ENCODE measurements around the gene TBC1D7. TPM values are rescaled to one million over a fixed set of nuclear protein-coding genes. Genes with fewer than 3 reads are reported as not detected.

The TBC1D7 gene
- total RNA-seq, 1 experiment from 2014 or later: 152 TPM

- intact Hi-C loops (cut with micrococcal nuclease; ENCODE audit: unreplicated experiment): no loop called here
- Histone ChIP-seq H3K36me3 (ENCODE audit: control insufficient read depth, insufficient read depth, low read length) (no peaks in the 10 kb centered on the region), H3K9me3 (no peaks in the 10 kb centered on the region), H3K27me3 (replicated peaks; ENCODE audit: control insufficient read depth, insufficient read depth, low read length) (no peaks in the 10 kb centered on the region), H3K4me1 (peaks cover 6% of the 10 kb centered on the region; the same call in 1 of the 2 replicates), H3K4me3 (ENCODE audit: low read depth, low read length) (no peak overlapping the region)
- H3K27ac Mint-ChIP-seq (ENCODE audit: unreplicated experiment): no peak overlapping the region
- no peak overlapping the region for H3K4me3 Mint-ChIP-seq (ENCODE audit: unreplicated experiment)
- DNase-seq: no peak
- no TSS peak for BruUV-seq (replicated peaks)
- H3K4me1 Mint-ChIP-seq (ENCODE audit: low read depth, unreplicated experiment): peaks cover 20% of the 10 kb centered on the region
- H3K27me3 Mint-ChIP-seq (ENCODE audit: insufficient read depth, unreplicated experiment): no peaks in the 10 kb centered on the region
- no peaks in the 10 kb centered on the region for H3K36me3 Mint-ChIP-seq (ENCODE audit: insufficient read depth, unreplicated experiment)
- no peaks in the 10 kb centered on the region for H3K9me3 Mint-ChIP-seq (ENCODE audit: unreplicated experiment)
- CTCF ChIA-PET: no interaction called here
- no peak for TF ChIP-seq CTCF (IDR thresholded peaks at IDR 0.05; ENCODE audit: insufficient read depth in 1 of 2, low read depth in 1 of 2, low read length in 1 of 2, severe bottlenecking in 1 of 2, unreplicated experiment in 1 of 2)
- POLR2A ChIA-PET: no interaction called here
These were observed 6.6 kb upstream of the TBC1D7 start for GRCh38 chr6:13334953-13335352.

- no peaks in the 10 kb centered on the region for H3K9me3 ChIP-seq
- intact Hi-C loops (cut with micrococcal nuclease; ENCODE audit: unreplicated experiment): no loop called here
These were observed 4.0 kb upstream of the TBC1D7 start for GRCh38 chr6:13332349-13332706.

GRCh38 chr6:13331516-13332348 lies 3.4 kb upstream of the TBC1D7 start:
- DNase-seq: peak in 1 of 2 experiments; percentile 31
- no peaks in the 10 kb centered on the region for H3K27me3 ChIP-seq (replicated peaks; ENCODE audit: control insufficient read depth, insufficient read depth, low read length)
- no TSS peak for BruUV-seq (replicated peaks)
- CTCF ChIA-PET: no interaction called here
- peaks cover 15% of the 10 kb centered on the region for H3K4me1 ChIP-seq
- H3K27ac Mint-ChIP-seq (ENCODE audit: unreplicated experiment): peak overlapping the region; percentile 26
- H3K4me3 ChIP-seq (ENCODE audit: low read depth, low read length): no peak overlapping the region
- no peaks in the 10 kb centered on the region for H3K36me3 ChIP-seq (ENCODE audit: control insufficient read depth, insufficient read depth, low read length)
- H3K9me3 Mint-ChIP-seq (ENCODE audit: unreplicated experiment): no peaks in the 10 kb centered on the region
- no peak overlapping the region for H3K4me3 Mint-ChIP-seq (ENCODE audit: unreplicated experiment)
- intact Hi-C loops (cut with micrococcal nuclease; ENCODE audit: unreplicated experiment): loop anchor here (1.0 kb wide), 1 partner anchor 136 kb away; no protein-coding TSS in a partner anchor
- POLR2A ChIA-PET: no interaction called here
- H3K4me1 Mint-ChIP-seq (ENCODE audit: low read depth, unreplicated experiment): peaks cover 20% of the 10 kb centered on the region
- peaks cover 10% of the 10 kb centered on the region for H3K36me3 Mint-ChIP-seq (ENCODE audit: insufficient read depth, unreplicated experiment)
- no peaks in the 10 kb centered on the region for H3K27me3 Mint-ChIP-seq (ENCODE audit: insufficient read depth, unreplicated experiment)
- no peaks in the 10 kb centered on the region for H3K9me3 ChIP-seq
- TF ChIP-seq CTCF (IDR thresholded peaks at IDR 0.05; ENCODE audit: insufficient read depth in 1 of 2, low read depth in 1 of 2, low read length in 1 of 2, severe bottlenecking in 1 of 2, unreplicated experiment in 1 of 2): peak; percentile 49

More at GRCh38 chr6:13332349-13332706, 4.0 kb upstream of the TBC1D7 start:
- peaks cover 20% of the 10 kb centered on the region for H3K4me1 Mint-ChIP-seq (ENCODE audit: low read depth, unreplicated experiment)
- H3K27me3 Mint-ChIP-seq (ENCODE audit: insufficient read depth, unreplicated experiment): no peaks in the 10 kb centered on the region
- no peak for TF ChIP-seq CTCF (IDR thresholded peaks at IDR 0.05; ENCODE audit: insufficient read depth in 1 of 2, low read depth in 1 of 2, low read length in 1 of 2, severe bottlenecking in 1 of 2, unreplicated experiment in 1 of 2)
- no peaks in the 10 kb centered on the region for H3K9me3 Mint-ChIP-seq (ENCODE audit: unreplicated experiment)
- Histone ChIP-seq H3K36me3 (ENCODE audit: control insufficient read depth, insufficient read depth, low read length) (no peaks in the 10 kb centered on the region), H3K4me1 (peaks cover 11% of the 10 kb centered on the region), H3K4me3 (ENCODE audit: low read depth, low read length) (no peak overlapping the region), H3K27me3 (replicated peaks; ENCODE audit: control insufficient read depth, insufficient read depth, low read length) (no peaks in the 10 kb centered on the region)
- no peak overlapping the region for H3K4me3 Mint-ChIP-seq (ENCODE audit: unreplicated experiment)
- no peak overlapping the region for H3K27ac Mint-ChIP-seq (ENCODE audit: unreplicated experiment)
- peaks cover 10% of the 10 kb centered on the region for H3K36me3 Mint-ChIP-seq (ENCODE audit: insufficient read depth, unreplicated experiment)
- POLR2A ChIA-PET: no interaction called here
- CTCF ChIA-PET: no interaction called here
- DNase-seq: no peak
- no TSS peak for BruUV-seq (replicated peaks)

Measured in Caco-2 (cell line).